SK-N-SH (cell line): ENCODE results near the gene KBTBD3.

ENCODE experiments used
- CTCF ChIP-seq: fragments of 200-600 bp; sonication (generic); IDR thresholded peaks from 2 replicates; pipeline ENCODE4 v1.6.1; 2017; ENCODE audit warnings: antibody characterized with exemption, mild to moderate bottlenecking, moderate library complexity
- FOXJ3 ChIP-seq: sonication (generic); formaldehyde crosslinking; IDR thresholded peaks from 2 replicates; pipeline ENCODE4 v1.5.1; 2020; ENCODE audit warnings: mild to moderate bottlenecking, missing genetic modification reagents
- JUND ChIP-seq: IDR thresholded peaks from 2 replicates; pipeline ENCODE4 v1.4.0; 2012
- MAX ChIP-seq: IDR thresholded peaks from 2 replicates; pipeline ENCODE4 v1.4.0; 2012; ENCODE audit warnings: low read depth
- PBX3 ChIP-seq: IDR thresholded peaks from 2 replicates; pipeline ENCODE4; 2012
- SMC3 ChIP-seq: IDR thresholded peaks from 2 replicates; pipeline ENCODE4 v1.6.1; 2012; ENCODE audit warnings: low read depth, low read length, improper control_type of control experiment
- TAF1 ChIP-seq: IDR thresholded peaks from 2 replicates; pipeline ENCODE4 v1.6.1; 2012; ENCODE audit warnings: low read depth, mild to moderate bottlenecking, low read length, moderate library complexity, borderline replicate concordance
- TCF12 ChIP-seq: IDR thresholded peaks from 2 replicates; pipeline ENCODE4 v1.4.0; 2012
- USF1 ChIP-seq: IDR thresholded peaks from 2 replicates; pipeline ENCODE4 v1.4.0; 2012; ENCODE audit warnings: low read depth, borderline replicate concordance

GRCh38 chr11:106032861-106033260 lies 44.3 kb downstream of the KBTBD3 start:
- TF ChIP-seq PBX3 (no peak), CTCF (no peak), JUND (no peak), FOXJ3 (CRISPR knock-in tag) (no peak), MAX (no peak), SMC3 (no peak), TCF12 (no peak), USF1 (no peak), TAF1 (no peak)
